ENCODE results near the gene TSGA10. TPM values are rescaled to one million over a fixed set of nuclear protein-coding genes. Genes with fewer than 3 reads are reported as not detected.

Gene TSGA10
- total RNA-seq, 1 experiment from 2014 or later, result 1.1 TPM

DNA sequence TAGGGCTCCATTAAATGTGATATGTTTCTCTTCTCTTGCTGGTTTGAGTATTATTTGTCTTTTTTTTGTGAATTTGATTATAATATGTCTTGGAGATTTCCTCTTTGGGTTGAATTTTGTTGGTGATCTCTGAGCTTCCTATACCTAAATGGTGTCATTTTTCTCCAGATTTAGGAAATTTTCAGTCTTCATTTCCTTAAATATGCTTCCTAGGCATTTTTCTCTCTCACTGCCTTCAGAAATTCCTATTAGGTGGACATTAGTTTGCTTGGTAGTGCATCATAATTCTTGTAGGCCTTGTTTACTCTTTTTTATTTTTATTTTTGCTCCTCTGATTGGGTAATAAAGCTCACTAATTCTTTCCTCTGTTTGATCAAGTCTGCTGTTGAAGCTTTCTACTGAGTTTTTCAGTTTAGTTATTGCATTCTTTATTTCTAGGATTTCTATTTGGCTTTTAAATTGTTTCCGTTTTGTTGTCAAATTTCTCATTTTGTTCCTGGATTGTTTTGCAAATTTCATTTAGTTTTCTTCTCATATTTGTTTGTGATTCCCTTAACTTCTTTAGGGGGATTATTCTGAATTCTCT, 182.1 kb downstream of the TSGA10 start:
- no peak for DNase-seq
- H3K4me3 ChIP-seq (ENCODE audit: insufficient read depth, low read depth, low read length), result no peak overlapping the region
- H3K36me3 ChIP-seq (replicated peaks; ENCODE audit: control insufficient read depth, insufficient read depth, low read length), result no peaks in the 10 kb centered on the region
- no peaks in the 10 kb centered on the region for H3K27me3 ChIP-seq (ENCODE audit: control insufficient read depth, insufficient read depth, low read length)

DNA sequence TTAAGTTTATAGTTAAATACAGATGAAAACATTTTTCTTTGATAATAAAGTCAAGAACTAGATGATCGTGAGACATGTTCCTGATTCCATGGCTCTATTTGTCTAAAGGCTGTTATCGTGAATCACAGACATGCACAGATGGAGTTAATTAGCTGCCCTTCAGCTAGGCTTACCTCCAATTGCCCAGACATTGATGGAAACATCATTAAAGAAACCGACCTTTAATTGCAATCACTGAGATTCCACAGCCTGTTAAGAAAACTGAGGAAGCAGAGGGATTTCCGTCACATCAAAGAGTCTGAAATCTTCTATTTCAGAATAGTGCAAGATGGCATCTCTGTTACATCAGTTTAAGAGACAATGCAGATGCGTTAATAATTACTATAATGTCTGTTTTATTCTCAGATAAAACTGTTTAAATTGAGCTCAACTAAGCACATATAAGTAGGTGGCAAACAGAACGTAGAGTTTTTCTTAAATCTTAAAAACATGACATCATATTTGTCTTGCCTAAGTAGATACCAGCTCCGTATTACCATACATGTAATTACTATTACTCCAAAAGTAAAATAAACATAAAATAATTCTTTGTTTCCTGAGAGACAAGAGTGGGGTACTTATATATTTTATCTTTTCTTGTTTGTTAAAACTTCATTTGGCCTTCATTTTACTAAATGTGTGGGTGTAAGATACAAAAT, 194.8 kb downstream of the TSGA10 start:
- no peak for DNase-seq
- H3K27me3 ChIP-seq (ENCODE audit: control insufficient read depth, insufficient read depth, low read length), result no peaks in the 10 kb centered on the region
- no peak overlapping the region for H3K4me3 ChIP-seq (ENCODE audit: insufficient read depth, low read depth, low read length)
- no peaks in the 10 kb centered on the region for H3K36me3 ChIP-seq (replicated peaks; ENCODE audit: control insufficient read depth, insufficient read depth, low read length)

DNA sequence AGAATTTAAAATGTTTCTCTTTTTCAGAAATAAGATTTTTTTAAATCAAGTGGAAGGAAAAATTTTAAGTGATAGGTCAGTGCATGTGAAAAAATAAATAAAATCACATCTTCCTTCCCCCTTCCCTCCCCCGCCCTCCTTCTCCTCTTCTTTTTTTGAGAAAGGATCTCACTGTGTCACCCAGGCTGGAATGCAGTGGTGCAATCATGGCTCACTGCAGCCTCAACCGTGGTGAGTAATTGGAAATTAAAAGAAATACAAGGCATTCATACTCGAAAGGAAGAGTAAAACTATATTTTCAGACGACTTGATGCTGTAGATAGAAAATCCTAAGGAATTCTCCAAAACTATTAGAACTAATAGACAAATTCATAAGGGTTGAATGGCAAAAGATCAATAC, 201.8 kb downstream of the TSGA10 start:
- Histone ChIP-seq H3K36me3 (replicated peaks; ENCODE audit: control insufficient read depth, insufficient read depth, low read length) (no peaks in the 10 kb centered on the region), H3K4me3 (ENCODE audit: insufficient read depth, low read depth, low read length) (no peak overlapping the region), H3K27me3 (ENCODE audit: control insufficient read depth, insufficient read depth, low read length) (no peaks in the 10 kb centered on the region)
- no peak for DNase-seq

DNA sequence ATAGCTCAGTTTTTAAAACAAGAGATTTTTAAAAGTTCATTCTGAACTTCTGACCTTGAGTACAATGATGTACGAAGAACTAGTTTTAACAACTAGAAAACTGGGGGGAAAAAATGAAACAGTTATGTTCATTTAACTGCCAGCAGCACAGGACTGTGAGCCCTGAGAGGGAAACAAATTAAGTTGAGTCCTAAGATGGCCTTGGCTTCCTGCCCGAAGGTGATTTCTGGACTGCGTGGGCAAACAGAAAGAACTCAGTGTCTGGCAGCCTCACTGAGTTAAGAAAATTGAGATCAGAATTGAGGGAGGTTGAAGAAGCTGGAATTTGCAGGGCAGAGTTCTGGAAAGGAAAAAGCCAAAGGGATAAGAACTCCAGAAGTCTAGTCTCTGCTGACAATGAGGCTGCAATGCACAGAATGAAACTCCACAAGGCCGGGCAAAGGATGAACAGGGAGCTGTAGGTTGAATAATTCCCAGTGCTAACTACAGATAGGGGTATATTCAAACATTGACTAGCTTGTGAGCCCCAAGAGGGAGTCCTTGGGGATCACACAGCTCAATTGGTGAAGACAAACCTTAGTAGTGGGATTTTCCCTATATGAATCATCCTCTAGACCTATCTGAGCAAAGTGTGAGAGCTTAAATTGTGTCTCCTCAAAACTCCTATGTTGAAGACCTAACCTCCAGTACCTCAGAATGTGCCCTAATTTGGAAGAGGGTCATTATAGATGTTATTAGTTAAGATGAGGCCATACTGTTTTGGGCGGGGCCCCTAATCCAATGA, 205.6 kb downstream of the TSGA10 start:
- H3K36me3 ChIP-seq (replicated peaks; ENCODE audit: control insufficient read depth, insufficient read depth, low read length), result no peaks in the 10 kb centered on the region
- DNase-seq, result no peak

DNA sequence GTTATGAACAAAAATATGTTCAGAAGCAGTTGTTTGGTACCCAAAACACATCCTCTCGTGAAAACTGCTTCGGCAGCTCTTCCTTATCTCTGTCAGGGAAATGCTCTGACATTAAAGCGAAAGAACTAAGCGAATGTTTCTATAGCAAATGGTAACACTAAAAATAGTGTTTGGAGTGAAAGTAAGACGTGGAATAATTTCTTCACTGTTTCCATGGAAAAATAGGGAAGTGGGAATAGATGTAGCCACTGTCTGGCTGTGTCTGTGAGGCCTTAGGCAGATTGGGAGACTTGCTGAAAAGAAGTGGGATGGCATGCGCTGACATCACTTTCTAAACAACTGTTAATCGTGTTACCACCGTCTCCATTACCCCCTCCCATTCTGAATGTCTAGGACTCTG, 207.2 kb downstream of the TSGA10 start:
- H3K36me3 ChIP-seq (replicated peaks; ENCODE audit: control insufficient read depth, insufficient read depth, low read length), result no peaks in the 10 kb centered on the region
- no peak overlapping the region for H3K4me3 ChIP-seq (ENCODE audit: insufficient read depth, low read depth, low read length)
- H3K27me3 ChIP-seq (ENCODE audit: control insufficient read depth, insufficient read depth, low read length), result no peaks in the 10 kb centered on the region
- no peak for DNase-seq

More for the DNA sequence above, 205.6 kb downstream of the TSGA10 start:
- no peak overlapping the region for H3K4me3 ChIP-seq (ENCODE audit: insufficient read depth, low read depth, low read length)
- H3K27me3 ChIP-seq (ENCODE audit: control insufficient read depth, insufficient read depth, low read length), result no peaks in the 10 kb centered on the region

Other genes starting within 250 kb of the TSGA10 start
- gene CRACDL, start 218.7 kb downstream of the TSGA10 start, total RNA-seq (2014; rRNA removed; shearing (Covaris generic)), result 0.04 and 0.24 TPM in 2 replicates
- gene C2orf15, start 13.2 kb downstream of the TSGA10 start, total RNA-seq (2014; rRNA removed; shearing (Covaris generic)), result 2.2 and 5.7 TPM in 2 replicates
- gene LIPT1, start within 50 bp of the TSGA10 start, total RNA-seq (2014; rRNA removed; shearing (Covaris generic)), result 7.3 and 7.4 TPM in 2 replicates
- gene MITD1, start 26.1 kb upstream of the TSGA10 start, total RNA-seq (2014; rRNA removed; shearing (Covaris generic)), result 26.5 and 39.5 TPM in 2 replicates
- gene MRPL30, start 26.2 kb upstream of the TSGA10 start, total RNA-seq (2014; rRNA removed; shearing (Covaris generic)), result 39.3 and 49.0 TPM in 2 replicates
- not detected in 2 replicates for gene LYG2, start 100.7 kb upstream of the TSGA10 start, total RNA-seq (2014; rRNA removed; shearing (Covaris generic))
- 0.14 and 0.22 TPM in 2 replicates for gene LYG1, start 146.3 kb upstream of the TSGA10 start, total RNA-seq (2014; rRNA removed; shearing (Covaris generic))
- gene TXNDC9, start 181.4 kb upstream of the TSGA10 start, total RNA-seq (2014; rRNA removed; shearing (Covaris generic)), result 36.8 and 43.3 TPM in 2 replicates
- 10.2 and 23.8 TPM in 2 replicates for gene EIF5B, start 182.4 kb upstream of the TSGA10 start, total RNA-seq (2014; rRNA removed; shearing (Covaris generic))